ENCODE measurements around the gene NCAM1. TPM values are rescaled to one million over a fixed set of nuclear protein-coding genes. Genes with fewer than 3 reads are reported as not detected.

Gene NCAM1
- total RNA-seq, 1 experiment from 2014 or later, result 0.22 TPM

GRCh38 chr11:113018913-113019312 lies 57.7 kb downstream of the NCAM1 start:
- no TSS peak for BruUV-seq (replicated peaks)
- intact Hi-C loops (cut with micrococcal nuclease), result no loop called here
- RAD21 ChIA-PET (ENCODE audit: low non-redundant PET in 1 of 2, low total read pairs in 2 of 2, uncharacterized antibody in 2 of 2, unreplicated experiment in 2 of 2), result no interaction called here
- H2AFZ ChIP-seq (ENCODE audit: low read depth, low read length, poor library complexity, severe bottlenecking), result no peak overlapping the region
- CTCF ChIA-PET, result no interaction called here
- no peaks in the 10 kb centered on the region for H3K79me2 ChIP-seq (ENCODE audit: insufficient read depth, low read length)
- H3K4me1 ChIP-seq (ENCODE audit: control insufficient read depth in 1 of 2, insufficient read depth in 2 of 2, low read length in 2 of 2), result no peaks in the 10 kb centered on the region
- no peaks in the 10 kb centered on the region for H3K9me2 ChIP-seq (ENCODE audit: insufficient read depth)
- H3K27me3 ChIP-seq (ENCODE audit: insufficient read depth, low read length), result peaks cover 50% of the 10 kb centered on the region
- no peaks in the 10 kb centered on the region for H4K20me1 ChIP-seq (ENCODE audit: insufficient read depth)
- no peak overlapping the region for H3K4me2 ChIP-seq (ENCODE audit: low read length)
- H3K27ac ChIP-seq (ENCODE audit: low read depth, low read length), result no peak overlapping the region
- no peak for DNase-seq (ENCODE audit: low read depth, low spot score)
- no peak for TF ChIP-seq ZFX (IDR thresholded peaks at IDR 0.05)
- no peak for TF ChIP-seq EZH2phosphoT487 (IDR thresholded peaks at IDR 0.05; ENCODE audit: borderline replicate concordance)
- TF ChIP-seq YY1 (IDR thresholded peaks at IDR 0.05; ENCODE audit: extremely low read depth, insufficient replicate concordance, low read depth, low read length), result no peak
- TF ChIP-seq, protein P1, sequence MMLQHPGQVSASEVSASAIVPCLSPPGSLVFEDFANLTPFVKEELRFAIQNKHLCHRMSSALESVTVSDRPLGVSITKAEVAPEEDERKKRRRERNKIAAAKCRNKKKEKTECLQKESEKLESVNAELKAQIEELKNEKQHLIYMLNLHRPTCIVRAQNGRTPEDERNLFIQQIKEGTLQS (IDR thresholded peaks at IDR 0.05), result no peak
- no peak for TF ChIP-seq TCF7L2 (IDR thresholded peaks at IDR 0.05; ENCODE audit: borderline replicate concordance, extremely low read depth, insufficient read depth, insufficient read length)
- TF ChIP-seq SP1 (IDR thresholded peaks at IDR 0.05; ENCODE audit: low read depth), result no peak
- TF ChIP-seq, protein P2, sequence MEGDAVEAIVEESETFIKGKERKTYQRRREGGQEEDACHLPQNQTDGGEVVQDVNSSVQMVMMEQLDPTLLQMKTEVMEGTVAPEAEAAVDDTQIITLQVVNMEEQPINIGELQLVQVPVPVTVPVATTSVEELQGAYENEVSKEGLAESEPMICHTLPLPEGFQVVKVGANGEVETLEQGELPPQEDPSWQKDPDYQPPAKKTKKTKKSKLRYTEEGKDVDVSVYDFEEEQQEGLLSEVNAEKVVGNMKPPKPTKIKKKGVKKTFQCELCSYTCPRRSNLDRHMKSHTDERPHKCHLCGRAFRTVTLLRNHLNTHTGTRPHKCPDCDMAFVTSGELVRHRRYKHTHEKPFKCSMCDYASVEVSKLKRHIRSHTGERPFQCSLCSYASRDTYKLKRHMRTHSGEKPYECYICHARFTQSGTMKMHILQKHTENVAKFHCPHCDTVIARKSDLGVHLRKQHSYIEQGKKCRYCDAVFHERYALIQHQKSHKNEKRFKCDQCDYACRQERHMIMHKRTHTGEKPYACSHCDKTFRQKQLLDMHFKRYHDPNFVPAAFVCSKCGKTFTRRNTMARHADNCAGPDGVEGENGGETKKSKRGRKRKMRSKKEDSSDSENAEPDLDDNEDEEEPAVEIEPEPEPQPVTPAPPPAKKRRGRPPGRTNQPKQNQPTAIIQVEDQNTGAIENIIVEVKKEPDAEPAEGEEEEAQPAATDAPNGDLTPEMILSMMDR (IDR thresholded peaks at IDR 0.05 in 2 of 3, conservative IDR thresholded peaks at IDR 0.05 in 1 of 3; ENCODE audit: borderline replicate concordance in 1 of 3, insufficient read depth in 1 of 3, low read depth in 2 of 3, low read length in 2 of 3), result no peak
- no peak for TF ChIP-seq FOSL1 (IDR thresholded peaks at IDR 0.05; ENCODE audit: low read depth)
- TF ChIP-seq, protein P3, sequence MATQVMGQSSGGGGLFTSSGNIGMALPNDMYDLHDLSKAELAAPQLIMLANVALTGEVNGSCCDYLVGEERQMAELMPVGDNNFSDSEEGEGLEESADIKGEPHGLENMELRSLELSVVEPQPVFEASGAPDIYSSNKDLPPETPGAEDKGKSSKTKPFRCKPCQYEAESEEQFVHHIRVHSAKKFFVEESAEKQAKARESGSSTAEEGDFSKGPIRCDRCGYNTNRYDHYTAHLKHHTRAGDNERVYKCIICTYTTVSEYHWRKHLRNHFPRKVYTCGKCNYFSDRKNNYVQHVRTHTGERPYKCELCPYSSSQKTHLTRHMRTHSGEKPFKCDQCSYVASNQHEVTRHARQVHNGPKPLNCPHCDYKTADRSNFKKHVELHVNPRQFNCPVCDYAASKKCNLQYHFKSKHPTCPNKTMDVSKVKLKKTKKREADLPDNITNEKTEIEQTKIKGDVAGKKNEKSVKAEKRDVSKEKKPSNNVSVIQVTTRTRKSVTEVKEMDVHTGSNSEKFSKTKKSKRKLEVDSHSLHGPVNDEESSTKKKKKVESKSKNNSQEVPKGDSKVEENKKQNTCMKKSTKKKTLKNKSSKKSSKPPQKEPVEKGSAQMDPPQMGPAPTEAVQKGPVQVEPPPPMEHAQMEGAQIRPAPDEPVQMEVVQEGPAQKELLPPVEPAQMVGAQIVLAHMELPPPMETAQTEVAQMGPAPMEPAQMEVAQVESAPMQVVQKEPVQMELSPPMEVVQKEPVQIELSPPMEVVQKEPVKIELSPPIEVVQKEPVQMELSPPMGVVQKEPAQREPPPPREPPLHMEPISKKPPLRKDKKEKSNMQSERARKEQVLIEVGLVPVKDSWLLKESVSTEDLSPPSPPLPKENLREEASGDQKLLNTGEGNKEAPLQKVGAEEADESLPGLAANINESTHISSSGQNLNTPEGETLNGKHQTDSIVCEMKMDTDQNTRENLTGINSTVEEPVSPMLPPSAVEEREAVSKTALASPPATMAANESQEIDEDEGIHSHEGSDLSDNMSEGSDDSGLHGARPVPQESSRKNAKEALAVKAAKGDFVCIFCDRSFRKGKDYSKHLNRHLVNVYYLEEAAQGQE (IDR thresholded peaks at IDR 0.05; ENCODE audit: low read depth), result no peak
- TF ChIP-seq, protein P4, sequence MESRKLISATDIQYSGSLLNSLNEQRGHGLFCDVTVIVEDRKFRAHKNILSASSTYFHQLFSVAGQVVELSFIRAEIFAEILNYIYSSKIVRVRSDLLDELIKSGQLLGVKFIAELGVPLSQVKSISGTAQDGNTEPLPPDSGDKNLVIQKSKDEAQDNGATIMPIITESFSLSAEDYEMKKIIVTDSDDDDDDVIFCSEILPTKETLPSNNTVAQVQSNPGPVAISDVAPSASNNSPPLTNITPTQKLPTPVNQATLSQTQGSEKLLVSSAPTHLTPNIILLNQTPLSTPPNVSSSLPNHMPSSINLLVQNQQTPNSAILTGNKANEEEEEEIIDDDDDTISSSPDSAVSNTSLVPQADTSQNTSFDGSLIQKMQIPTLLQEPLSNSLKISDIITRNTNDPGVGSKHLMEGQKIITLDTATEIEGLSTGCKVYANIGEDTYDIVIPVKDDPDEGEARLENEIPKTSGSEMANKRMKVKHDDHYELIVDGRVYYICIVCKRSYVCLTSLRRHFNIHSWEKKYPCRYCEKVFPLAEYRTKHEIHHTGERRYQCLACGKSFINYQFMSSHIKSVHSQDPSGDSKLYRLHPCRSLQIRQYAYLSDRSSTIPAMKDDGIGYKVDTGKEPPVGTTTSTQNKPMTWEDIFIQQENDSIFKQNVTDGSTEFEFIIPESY (IDR thresholded peaks at IDR 0.05; ENCODE audit: extremely low read depth, insufficient replicate concordance, low read length), result no peak
- TF ChIP-seq, protein P5, sequence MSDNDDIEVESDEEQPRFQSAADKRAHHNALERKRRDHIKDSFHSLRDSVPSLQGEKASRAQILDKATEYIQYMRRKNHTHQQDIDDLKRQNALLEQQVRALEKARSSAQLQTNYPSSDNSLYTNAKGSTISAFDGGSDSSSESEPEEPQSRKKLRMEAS (IDR thresholded peaks at IDR 0.05), result no peak
- H3K4me3 ChIP-seq (replicated peaks in 1 of 2; ENCODE audit: low read depth in 1 of 2, low read length in 2 of 2), result no peak overlapping the region
- no peaks in the 10 kb centered on the region for H3K9me3 ChIP-seq (ENCODE audit: control insufficient read depth in 1 of 2, insufficient read depth in 1 of 2, low read depth in 1 of 2, low read length in 2 of 2)
- POLR2A ChIA-PET, result no interaction called here
- no peaks in the 10 kb centered on the region for H3K36me3 ChIP-seq (ENCODE audit: control insufficient read depth in 1 of 2, insufficient read depth in 2 of 2, low read length in 2 of 2)
- no peak overlapping the region for H3K9ac ChIP-seq (ENCODE audit: low read length)
- ATAC-seq, result no peak
